NCI-H128 (cell line): ENCODE results near the gene NKX1-1.

Experiments
- DNase-seq: peaks from one replicate; lab custom pipeline; 2025; ENCODE audit not compliant: unreplicated experiment; lab: John Stamatoyannopoulos, UW

NKX1-1 gene

DNA sequence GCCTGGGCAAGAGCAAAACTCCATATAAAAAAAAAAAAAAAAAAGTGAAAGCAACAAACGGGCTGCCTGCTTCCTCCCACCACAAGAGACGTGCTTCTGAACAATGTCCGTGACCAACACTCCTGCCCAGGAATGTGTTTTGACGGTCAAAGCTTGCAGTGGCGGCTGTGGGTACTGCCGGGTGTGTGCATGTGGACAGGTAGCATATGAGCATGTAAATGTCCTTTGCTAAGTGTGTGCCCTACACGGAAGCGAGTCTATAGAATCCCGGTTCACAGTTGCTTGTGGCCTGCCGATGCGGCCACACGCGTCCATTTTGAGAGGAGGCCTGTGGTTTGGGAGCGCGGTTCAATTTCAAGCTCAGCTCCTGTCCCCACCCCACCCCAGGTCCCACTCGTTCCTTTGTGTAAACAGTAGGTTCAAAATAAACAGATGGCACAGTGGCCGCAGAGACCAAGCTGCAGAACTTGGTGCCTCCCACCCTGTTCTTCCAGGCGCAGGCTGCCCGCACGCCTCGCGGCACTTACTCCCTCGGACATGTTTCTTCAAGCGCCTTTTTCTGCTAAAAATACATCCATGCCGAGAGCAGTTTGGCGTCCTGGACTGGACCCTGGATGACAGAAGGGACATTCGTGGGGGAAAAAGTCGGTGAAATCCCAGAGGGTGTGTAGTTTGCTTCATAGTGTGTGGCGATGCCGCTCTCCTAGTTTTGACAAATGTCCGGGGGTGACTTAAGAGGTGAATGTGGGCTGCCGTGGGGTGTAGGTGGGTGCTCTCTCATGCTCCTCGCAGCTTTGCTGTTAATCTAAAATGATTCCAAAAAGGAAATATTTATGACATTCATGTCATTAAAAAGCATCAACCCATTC lies 11.5 kb upstream of the NKX1-1 start:
- DNase-seq, result no peak

DNA sequence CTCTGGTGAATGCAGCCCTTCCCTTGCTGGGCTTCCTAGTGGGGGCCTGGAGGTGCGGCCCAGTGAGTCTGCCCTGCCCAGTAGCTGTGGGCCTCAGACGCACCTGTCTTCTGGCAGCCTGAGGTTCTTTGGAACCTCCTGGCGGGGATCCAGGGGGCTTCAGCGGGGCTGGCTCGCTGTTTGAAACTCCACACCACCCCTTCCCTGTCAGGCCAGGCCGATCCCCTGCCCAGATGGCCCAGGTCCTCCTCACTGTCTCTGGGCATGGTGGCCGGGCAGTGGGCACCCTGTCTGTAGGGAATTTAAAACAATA lies 10.7 kb upstream of the NKX1-1 start:
- no peak for DNase-seq

DNA sequence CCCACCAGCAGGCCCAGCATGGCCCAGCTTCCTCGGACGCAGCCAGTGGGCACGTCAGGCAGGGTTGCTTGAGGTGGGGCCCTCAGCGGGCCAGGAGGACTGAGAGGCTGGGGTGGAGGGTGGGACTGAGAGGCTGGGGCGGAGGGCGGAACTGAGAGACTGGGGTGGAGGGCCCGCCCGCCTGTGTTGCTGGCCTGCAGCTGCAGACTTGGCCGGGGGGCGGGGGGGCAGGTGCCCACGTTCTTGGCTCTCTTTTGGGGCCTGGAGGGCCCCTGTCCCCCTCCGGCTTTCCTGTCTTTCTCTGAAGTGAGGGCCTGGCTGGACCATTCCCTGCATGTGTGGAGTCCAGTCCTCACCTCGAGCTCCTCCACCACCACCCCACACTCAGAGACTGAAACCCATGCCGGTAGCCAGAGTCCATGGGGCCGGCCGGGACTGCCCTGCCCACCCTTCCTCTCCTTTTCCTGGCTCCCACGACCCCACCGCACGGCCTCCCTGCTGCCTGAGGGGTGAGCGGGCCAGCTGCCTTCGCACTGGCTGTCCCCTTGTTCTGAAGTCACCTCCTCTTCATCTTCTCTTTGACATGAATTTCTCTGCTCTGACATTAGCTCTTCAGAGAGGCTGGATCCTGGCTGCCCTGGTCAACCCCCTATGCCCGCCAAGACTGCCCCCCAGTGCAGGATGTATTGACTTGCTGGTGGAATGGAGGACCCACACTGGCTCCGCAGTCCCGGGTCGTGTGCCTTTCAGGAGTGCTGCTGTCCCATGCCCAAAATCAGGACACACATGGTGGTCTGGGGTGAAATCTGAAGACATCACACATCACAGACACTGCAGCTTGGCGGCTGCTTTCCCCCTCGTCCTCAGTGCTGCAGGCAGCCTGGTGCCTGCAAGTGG lies 10.1 kb upstream of the NKX1-1 start:
- DNase-seq, result no peak

DNA sequence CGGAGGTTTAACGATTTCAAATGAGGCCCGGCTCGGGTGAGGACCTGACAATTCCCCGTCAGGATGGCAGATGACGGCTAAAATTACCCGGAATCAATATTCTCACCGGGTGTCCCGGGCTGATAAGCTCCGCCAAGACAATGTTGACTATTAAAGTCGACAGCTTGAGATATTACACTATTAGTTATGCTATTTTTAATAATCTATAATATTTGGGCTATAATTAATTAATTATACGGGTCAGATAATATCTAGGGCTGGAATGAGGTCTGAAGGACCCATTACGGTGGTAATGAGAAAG lies 9.4 kb upstream of the NKX1-1 start:
- DNase-seq, result no peak

DNA sequence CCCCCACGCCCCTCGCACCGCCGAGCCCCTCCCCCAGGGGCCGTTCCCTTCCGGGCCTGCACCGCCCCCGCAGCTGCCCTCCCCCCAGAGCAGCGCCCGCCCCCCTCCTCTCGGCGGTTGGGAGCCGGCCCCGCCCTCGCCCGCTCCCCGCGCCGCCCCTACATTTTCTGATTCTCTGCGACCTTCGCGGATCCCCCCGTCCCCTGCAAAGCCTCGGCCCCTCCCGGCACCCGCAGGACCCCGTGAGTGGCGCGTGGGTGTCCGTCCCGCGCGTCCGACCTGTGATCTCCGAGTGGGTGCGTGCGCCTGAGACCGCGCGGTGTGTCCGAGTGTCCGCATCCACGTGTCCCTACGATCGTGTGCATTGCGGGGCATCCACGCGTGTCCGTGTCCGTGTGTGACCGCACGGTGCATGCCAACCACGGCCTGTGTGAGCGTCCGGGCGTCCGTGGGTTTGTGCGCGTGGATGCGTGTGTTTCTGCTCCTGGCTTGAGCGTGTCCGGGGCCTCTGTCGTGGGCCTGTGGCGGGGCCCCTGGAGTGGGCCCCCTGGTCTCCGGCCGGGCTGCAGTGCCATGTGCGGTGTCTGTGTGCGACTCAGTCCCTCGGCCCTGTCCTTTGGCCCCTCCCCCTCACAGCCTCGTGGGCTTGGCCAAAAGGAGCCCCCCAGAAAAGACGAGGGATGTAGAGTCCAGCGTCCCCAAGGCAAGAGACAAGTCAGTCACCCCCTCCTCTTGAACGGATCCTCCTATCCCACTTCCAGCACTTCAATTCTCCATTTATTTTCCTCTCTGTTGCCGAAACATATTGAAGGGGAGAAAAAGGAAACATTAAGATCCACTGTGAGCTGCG lies 8.8 kb upstream of the NKX1-1 start:
- no peak for DNase-seq

DNA sequence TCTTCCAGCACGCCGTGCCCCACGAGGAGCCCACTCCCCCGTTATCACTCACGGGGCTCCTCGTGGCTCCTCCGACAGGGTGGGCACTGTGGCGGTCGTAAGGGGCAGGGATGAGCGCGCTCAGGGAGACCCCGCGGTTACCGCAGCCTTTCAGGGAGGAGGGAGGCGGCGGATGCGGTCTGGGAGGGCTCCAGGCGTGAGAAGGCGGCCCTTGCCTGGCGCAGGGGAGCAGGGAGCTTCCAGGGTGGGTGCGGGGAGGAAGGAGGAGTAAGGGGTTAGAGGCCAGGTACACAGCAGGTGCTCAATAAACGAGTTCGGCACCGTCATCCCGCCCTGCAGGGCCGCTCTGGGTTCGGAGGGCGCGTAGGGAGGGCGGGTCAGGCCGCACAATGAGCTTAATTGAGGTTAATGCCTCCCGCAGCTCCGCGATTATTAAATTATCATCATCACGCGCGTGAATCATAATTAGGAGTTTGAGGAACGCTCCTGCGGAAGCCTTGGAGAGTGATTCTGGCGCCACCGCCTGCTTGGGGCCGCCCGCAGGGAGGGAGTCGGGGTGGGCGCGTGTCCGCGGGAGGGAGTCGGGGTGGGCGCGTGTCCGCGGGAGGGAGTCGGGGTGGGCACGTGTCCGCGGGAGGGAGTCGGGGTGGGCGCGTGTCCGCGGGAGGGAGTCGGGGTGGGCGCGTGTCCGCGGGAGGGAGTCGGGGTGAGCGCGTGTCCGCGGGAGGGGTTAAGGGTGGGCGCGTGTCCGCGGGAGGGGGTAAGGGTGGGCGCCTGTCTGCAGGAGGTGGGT lies 7.6 kb upstream of the NKX1-1 start:
- DNase-seq, result no peak

DNA sequence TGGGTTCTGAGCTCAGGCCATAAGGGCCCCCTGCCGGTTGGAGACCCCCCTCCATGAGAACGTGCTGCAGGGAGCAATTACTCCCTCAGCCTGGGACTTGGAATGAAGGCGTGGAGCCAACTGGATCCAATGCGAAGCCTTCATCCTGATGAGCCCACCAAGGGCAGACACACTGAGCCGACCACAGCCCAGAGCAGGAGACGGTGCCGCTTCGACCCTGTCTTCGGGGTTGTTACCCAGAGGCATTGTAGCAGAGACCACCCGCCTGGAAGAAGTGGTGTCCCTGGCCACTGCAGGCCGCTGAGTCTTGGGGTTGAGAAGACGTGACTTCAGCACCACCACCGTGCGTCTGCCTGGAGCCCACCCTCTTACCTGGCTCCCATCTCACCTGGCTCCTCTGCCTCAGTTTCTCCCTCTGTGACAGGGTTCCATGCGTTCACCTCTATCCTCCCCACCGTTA lies 7.0 kb upstream of the NKX1-1 start:
- DNase-seq, result no peak

DNA sequence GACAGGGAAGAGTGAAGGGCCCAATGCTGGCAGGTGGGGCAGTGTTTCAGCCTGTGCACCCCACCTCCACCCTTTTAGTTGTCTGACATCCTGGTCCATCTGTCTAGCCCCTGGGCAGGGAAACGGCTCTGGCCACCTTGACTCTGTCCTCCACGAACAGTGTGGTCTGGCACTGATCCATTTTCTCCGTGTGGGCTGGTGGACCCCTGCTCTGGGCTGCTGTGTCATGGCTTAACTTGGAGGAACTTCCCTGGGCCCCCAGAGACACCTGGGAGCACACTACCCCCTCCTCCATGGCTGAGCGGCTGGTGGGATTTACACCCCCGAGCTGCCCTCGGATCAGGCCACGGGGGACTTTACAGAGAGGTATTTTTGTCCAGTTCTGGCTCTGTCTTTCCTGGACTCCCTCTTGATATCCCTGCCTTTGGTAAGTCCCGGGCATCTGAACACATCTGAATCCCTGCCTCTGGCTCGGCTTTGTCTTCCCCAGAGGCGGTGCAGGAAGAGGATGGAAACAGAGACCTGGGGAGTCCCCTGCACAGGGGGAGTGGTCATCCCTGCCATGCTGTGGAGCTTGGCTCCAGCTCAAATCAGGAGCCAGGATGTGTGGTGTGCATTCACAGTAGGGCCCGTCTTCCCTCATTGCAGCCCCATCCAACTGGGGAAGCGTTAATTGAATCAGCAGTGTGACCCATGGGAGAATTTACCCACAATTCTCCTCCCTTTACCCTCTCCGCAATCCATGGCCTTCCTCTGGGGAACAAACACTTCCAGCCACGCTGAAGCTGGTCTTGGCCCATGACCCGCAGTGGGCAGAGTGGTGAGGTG lies 6.3 kb upstream of the NKX1-1 start:
- DNase-seq, result no peak

DNA sequence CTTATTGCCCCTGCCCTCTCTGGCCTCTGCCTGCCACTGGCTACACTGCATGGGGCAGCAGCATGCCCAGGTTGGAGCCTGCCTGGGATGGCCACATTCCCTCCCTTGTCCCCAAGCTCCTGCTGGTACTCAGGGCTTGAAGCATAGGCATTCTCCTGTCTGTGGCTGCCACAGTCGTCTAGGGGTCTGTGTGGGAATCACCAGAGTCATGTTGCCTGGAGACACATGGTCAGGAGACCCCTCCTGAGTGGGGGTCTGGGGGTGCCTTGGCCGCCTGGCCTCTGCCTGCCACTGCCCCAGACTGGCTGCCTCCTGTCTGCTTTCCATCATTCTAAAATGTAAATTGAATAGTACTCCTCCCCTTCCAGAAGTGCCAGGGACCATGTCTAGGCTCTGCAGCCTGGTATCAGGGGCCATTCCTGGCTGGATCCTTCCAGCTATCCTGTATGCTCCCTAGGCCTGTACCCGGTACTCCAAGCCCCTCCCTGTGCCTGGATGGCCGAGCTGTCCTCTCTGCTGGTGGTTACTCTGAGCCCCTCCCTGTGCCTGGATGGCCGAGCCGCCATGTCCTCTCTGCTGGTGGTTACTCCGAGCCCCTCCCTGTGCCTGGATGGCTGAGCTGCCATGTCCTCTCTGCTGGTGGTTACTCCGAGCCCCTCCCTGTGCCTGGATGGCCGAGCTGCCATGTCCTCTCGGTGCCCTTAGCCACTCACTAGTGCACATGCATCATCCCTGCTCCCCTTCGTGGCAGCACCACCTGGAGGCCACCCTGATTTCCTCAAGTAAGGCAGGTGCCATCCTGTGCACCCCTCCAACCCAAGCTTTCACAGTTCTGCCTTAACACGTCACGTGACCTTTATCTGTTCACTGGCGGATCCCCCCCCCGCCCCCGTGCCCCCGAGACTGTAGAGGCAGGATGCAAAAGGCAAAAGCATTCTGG lies 5.5 kb upstream of the NKX1-1 start:
- DNase-seq, result no peak

DNA sequence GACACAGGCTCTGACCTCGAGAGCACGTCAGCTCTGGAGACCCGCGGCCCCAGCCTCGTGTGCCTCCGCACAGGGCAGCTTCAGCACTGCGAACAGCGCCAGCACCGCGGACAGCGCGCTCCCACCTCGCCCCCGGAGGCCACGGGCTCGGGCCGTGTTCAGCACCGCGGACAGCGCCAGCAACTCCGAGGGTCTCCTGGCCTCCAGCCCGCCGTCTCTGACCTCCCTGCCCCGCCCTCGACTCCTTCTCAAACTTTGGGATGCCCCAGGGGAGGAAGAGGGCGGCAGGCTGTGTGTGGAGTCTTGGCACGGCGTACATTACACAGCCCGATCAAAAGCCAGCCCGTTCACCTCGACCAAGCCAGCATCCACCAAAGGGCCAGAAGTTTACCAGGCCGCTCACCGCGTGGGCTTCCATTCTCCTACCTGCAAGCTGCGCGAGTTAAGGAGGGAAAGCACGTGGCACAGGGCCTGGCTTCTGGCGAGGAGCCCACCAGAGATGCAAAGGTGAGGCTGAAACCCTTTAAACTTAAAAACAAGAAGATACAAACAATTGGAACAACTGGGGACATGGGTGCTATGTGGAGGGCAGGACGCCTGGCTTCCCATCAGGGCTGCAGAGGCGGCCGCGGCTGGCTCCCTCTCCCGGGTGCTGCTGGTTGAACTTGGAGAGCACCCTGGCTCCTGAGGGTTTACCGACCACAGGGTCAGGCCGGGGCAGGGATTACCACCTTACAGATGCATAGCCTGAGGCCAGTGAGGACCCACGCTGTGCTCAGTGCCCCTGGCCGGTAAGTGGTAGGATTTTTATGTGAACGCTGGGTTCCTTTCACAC lies 4.5 kb upstream of the NKX1-1 start:
- no peak for DNase-seq

DNA sequence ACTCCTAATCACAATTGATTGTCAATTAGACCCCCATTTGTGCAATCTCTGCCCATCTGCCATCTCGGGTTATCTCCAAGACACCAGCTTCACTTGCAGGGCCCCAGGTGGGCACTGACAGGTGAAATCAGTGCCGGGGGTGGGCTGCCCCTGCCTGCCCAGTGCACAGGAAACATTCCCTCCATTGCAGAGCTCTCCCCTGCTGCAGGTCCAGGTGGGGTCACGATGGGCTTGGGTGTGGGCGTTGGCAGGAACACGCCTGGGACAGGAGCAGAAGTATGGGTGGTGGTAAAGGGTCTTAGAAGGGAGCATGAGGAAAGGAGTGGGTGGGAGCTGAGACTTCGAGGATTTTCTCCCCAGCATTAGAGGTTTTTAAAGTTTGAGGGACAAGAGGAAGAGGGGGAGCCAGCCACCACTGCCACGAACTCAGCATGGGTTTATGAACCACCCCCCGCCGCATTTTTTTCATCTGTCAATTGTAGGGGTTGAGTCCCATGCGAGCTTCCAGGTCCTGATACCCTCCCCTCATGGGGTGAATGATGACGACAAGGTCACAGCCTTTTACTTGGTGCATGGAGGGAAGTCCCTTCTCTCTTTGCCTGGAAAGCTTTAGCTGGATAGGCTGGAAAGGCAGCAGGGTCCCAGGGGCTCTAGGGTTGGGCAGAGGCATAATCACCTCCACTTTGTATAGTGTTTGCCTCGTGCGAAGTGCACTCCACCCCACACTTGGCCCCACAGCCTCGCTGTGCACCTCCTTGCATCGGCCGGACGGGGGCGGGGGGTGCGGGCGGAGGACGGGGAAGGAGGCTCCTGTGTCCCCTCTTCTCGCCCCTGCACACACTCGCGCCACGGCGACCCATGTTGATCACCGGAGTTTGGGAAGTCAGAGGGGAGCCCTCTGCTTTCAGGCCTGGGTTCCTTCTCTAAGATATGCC lies 3.5 kb upstream of the NKX1-1 start:
- DNase-seq, result no peak

DNA sequence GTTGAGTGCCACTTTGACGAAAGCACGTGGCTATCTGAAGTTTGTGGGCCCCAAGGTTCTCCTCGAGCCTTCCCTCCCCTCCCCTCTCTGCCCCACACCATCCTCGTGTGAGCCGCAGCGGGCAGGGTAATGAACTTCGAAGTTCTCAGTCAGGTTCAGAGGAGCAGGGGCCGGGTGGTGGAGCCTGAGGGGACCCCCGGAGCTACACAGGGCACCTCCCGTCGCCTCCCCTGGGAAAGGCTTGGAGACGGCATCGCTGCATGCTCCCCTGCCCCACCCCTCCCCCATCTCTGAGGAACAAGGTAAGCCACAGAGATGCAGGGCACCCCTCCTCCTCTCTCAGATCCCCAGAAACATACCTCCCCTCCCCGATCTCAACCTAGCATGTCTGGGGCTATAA lies 2.8 kb upstream of the NKX1-1 start:
- no peak for DNase-seq

DNA sequence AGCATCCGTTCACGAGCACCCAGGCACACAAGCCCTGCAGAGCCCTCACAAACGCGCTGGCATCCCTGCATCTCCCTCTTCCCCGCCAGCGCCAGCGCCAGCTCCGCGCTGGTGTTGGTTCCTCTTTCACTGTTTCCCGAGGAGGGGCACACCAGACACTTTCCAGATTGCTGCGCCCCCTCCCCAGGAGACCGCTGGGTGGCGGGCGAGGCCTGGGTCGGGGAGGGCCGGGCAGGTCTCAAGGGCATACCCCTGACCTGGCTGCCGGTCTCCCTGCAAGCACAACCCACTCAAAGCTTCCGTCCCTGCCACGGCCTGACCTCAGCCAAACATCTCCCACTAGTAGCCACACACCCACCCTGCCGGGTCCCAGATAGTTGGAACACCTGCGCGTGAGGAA lies 2.2 kb upstream of the NKX1-1 start:
- no peak for DNase-seq

DNA sequence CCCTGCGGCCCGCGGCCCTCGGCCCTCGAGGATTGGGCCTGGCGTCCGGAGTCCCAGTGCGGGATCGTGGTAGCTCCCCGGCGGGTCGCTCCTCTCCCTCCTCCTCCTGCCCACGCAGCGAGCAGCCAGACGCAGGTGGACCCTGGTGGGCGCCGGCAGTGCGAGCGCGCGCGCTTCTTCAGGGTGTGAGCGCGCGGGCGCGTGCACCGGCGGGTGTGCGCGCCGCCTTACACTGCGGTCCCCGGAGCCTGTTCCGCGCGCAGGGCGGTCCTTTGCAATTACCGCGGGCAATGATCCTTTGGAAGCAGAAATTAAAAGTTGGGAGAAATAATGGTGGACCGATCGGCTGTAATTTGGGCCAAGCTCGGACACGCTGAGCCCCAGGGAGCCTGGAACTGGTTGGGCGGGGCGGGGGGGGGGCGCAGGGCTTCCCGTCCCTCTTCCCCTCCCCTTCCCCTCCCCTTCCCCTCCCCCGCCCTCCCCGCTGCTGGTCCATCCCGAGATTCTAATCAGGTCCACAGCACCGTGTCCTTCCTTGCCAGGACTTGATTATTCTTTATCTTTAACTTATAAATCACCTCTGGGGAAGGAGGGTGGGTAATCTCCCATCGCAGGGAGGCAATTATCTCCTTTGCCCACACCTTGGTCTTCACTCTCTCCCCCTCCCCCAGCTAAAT lies 1.6 kb upstream of the NKX1-1 start:
- DNase-seq, result no peak

DNA sequence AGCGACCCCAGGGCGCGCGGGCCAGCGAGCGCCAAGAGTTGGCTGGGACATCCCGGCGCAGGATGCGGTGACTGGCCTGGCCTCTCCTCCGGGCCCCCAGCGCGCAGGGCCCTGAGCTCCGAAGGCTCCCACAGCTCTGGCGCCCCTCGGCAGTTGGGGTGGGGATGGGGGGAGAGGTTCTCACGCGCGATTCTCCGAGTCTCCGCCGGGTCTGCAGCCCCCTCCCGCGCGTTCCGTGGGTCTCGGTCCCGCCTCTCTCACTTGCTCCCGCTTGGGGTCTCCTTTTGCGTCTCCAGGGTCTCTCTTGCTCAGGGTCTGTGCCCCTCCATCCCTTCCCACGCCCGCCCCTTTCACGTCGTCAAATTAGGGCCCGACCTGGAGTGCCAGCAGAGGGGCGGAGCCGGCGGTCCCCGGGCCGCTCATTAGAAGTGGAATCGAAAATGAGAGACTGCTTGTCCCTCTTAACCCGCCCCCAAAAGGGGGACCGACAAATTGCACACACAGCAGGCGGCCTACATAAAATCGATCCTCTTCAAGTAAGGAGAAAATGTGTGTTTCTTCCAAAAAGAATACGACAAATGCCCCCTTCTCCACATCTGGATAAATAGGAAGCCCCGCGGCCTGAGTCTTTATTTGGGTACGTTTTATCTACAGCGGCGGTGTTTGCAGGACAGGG lies 877 bp upstream of the NKX1-1 start:
- DNase-seq, result no peak
